ENCODE data around the gene MCM3AP.

Gene MCM3AP

GRCh38 chr21:46220275-46220810 is 65.1 kb downstream of the MCM3AP start:
- Histone ChIP-seq H3K36me3 (ENCODE audit: control insufficient read depth, insufficient read depth, low read length) (no peaks in the 10 kb centered on the region), H3K9me3 (ENCODE audit: control insufficient read depth, low read length) (no peaks in the 10 kb centered on the region), H3K4me3 (ENCODE audit: insufficient read depth, low read depth, low read length) (no peak overlapping the region), H3K4me1 (ENCODE audit: control insufficient read depth, insufficient read depth, low read length) (no peaks in the 10 kb centered on the region), H3K27ac (ENCODE audit: insufficient read depth, low read depth, low read length, poor library complexity, severe bottlenecking) (no peak overlapping the region), H3K27me3 (ENCODE audit: control insufficient read depth, insufficient read depth, low read length, poor library complexity, severe bottlenecking) (no peaks in the 10 kb centered on the region)
- WGBS, 2 experiments, result 92 to 94% methylated on average over 13 of the region's 13 CpGs

GRCh38 chr21:46219591-46220239 is 65.7 kb downstream of the MCM3AP start:
- no peak overlapping the region for H3K27ac ChIP-seq (ENCODE audit: insufficient read depth, low read depth, low read length, poor library complexity, severe bottlenecking)
- H3K36me3 ChIP-seq (ENCODE audit: control insufficient read depth, insufficient read depth, low read length), result no peaks in the 10 kb centered on the region
- WGBS, 2 experiments, result 83 to 84% methylated on average over 13 of the region's 13 CpGs
- no peaks in the 10 kb centered on the region for H3K27me3 ChIP-seq (ENCODE audit: control insufficient read depth, insufficient read depth, low read length, poor library complexity, severe bottlenecking)
- no peaks in the 10 kb centered on the region for H3K4me1 ChIP-seq (ENCODE audit: control insufficient read depth, insufficient read depth, low read length)
- H3K9me3 ChIP-seq (ENCODE audit: control insufficient read depth, low read length), result no peaks in the 10 kb centered on the region
- no peak overlapping the region for H3K4me3 ChIP-seq (ENCODE audit: insufficient read depth, low read depth, low read length)

- Histone ChIP-seq H3K4me1 (ENCODE audit: control insufficient read depth, insufficient read depth, low read length) (no peaks in the 10 kb centered on the region), H3K27ac (ENCODE audit: insufficient read depth, low read depth, low read length, poor library complexity, severe bottlenecking) (no peak overlapping the region), H3K9me3 (ENCODE audit: control insufficient read depth, low read length) (no peaks in the 10 kb centered on the region), H3K36me3 (ENCODE audit: control insufficient read depth, insufficient read depth, low read length) (no peaks in the 10 kb centered on the region), H3K27me3 (ENCODE audit: control insufficient read depth, insufficient read depth, low read length, poor library complexity, severe bottlenecking) (no peaks in the 10 kb centered on the region), H3K4me3 (ENCODE audit: insufficient read depth, low read depth, low read length) (no peak overlapping the region)
- whole genome bisulfite sequencing, 2 experiments, result 87 to 89% methylated on average over 16 of the region's 16 CpGs
Observed at GRCh38 chr21:46218906-46219590, 66.4 kb downstream of the MCM3AP start.

GRCh38 chr21:46217511-46218196 is 67.8 kb downstream of the MCM3AP start:
- no peaks in the 10 kb centered on the region for H3K36me3 ChIP-seq (ENCODE audit: control insufficient read depth, insufficient read depth, low read length)
- no peaks in the 10 kb centered on the region for H3K4me1 ChIP-seq (ENCODE audit: control insufficient read depth, insufficient read depth, low read length)
- H3K27me3 ChIP-seq (ENCODE audit: control insufficient read depth, insufficient read depth, low read length, poor library complexity, severe bottlenecking), result no peaks in the 10 kb centered on the region
- H3K4me3 ChIP-seq (ENCODE audit: insufficient read depth, low read depth, low read length), result no peak overlapping the region
- no peaks in the 10 kb centered on the region for H3K9me3 ChIP-seq (ENCODE audit: control insufficient read depth, low read length)
- WGBS, 2 experiments, result 90 to 92% methylated on average over 21 of the region's 22 CpGs
- no peak overlapping the region for H3K27ac ChIP-seq (ENCODE audit: insufficient read depth, low read depth, low read length, poor library complexity, severe bottlenecking)

GRCh38 chr21:46216132-46216747 is 69.2 kb downstream of the MCM3AP start:
- Histone ChIP-seq H3K4me3 (ENCODE audit: insufficient read depth, low read depth, low read length) (no peak overlapping the region), H3K27me3 (ENCODE audit: control insufficient read depth, insufficient read depth, low read length, poor library complexity, severe bottlenecking) (no peaks in the 10 kb centered on the region), H3K36me3 (ENCODE audit: control insufficient read depth, insufficient read depth, low read length) (no peaks in the 10 kb centered on the region), H3K27ac (ENCODE audit: insufficient read depth, low read depth, low read length, poor library complexity, severe bottlenecking) (no peak overlapping the region), H3K4me1 (ENCODE audit: control insufficient read depth, insufficient read depth, low read length) (no peaks in the 10 kb centered on the region), H3K9me3 (ENCODE audit: control insufficient read depth, low read length) (no peaks in the 10 kb centered on the region)
- WGBS, 2 experiments, result 95 to 96% methylated on average over 16 of the region's 16 CpGs

- H3K9me3 ChIP-seq (ENCODE audit: control insufficient read depth, low read length), result no peaks in the 10 kb centered on the region
- H3K27ac ChIP-seq (ENCODE audit: insufficient read depth, low read depth, low read length, poor library complexity, severe bottlenecking), result no peak overlapping the region
- no peaks in the 10 kb centered on the region for H3K36me3 ChIP-seq (ENCODE audit: control insufficient read depth, insufficient read depth, low read length)
- H3K4me1 ChIP-seq (ENCODE audit: control insufficient read depth, insufficient read depth, low read length), result no peaks in the 10 kb centered on the region
- no peaks in the 10 kb centered on the region for H3K27me3 ChIP-seq (ENCODE audit: control insufficient read depth, insufficient read depth, low read length, poor library complexity, severe bottlenecking)
- H3K4me3 ChIP-seq (ENCODE audit: insufficient read depth, low read depth, low read length), result no peak overlapping the region
- WGBS, 2 experiments, result 93 to 95% methylated on average over 20 of the region's 20 CpGs
Observed at GRCh38 chr21:46215436-46216131, 69.8 kb downstream of the MCM3AP start.

GRCh38 chr21:46214478-46215340 is 70.7 kb downstream of the MCM3AP start:
- 92 to 93% methylated on average over 27 of the region's 27 CpGs for WGBS, 2 experiments
- H3K27me3 ChIP-seq (ENCODE audit: control insufficient read depth, insufficient read depth, low read length, poor library complexity, severe bottlenecking), result no peaks in the 10 kb centered on the region
- H3K36me3 ChIP-seq (ENCODE audit: control insufficient read depth, insufficient read depth, low read length), result no peaks in the 10 kb centered on the region
- no peak overlapping the region for H3K4me3 ChIP-seq (ENCODE audit: insufficient read depth, low read depth, low read length)
- H3K27ac ChIP-seq (ENCODE audit: insufficient read depth, low read depth, low read length, poor library complexity, severe bottlenecking), result no peak overlapping the region
- H3K4me1 ChIP-seq (ENCODE audit: control insufficient read depth, insufficient read depth, low read length), result no peaks in the 10 kb centered on the region
- no peaks in the 10 kb centered on the region for H3K9me3 ChIP-seq (ENCODE audit: control insufficient read depth, low read length)

GRCh38 chr21:46213620-46214286 is 71.7 kb downstream of the MCM3AP start:
- no peak overlapping the region for H3K27ac ChIP-seq (ENCODE audit: insufficient read depth, low read depth, low read length, poor library complexity, severe bottlenecking)
- H3K9me3 ChIP-seq (ENCODE audit: control insufficient read depth, low read length), result no peaks in the 10 kb centered on the region
- no peaks in the 10 kb centered on the region for H3K27me3 ChIP-seq (ENCODE audit: control insufficient read depth, insufficient read depth, low read length, poor library complexity, severe bottlenecking)
- H3K36me3 ChIP-seq (ENCODE audit: control insufficient read depth, insufficient read depth, low read length), result no peaks in the 10 kb centered on the region
- H3K4me3 ChIP-seq (ENCODE audit: insufficient read depth, low read depth, low read length), result no peak overlapping the region
- 94 to 95% methylated on average over 15 of the region's 15 CpGs for WGBS, 2 experiments
- no peaks in the 10 kb centered on the region for H3K4me1 ChIP-seq (ENCODE audit: control insufficient read depth, insufficient read depth, low read length)

All from ectodermal cell (in vitro differentiated cells).